ENCODE results near the gene TMEM89. TPM values are rescaled to one million over a fixed set of nuclear protein-coding genes. Genes with fewer than 3 reads are reported as not detected.

Gene TMEM89
- total RNA-seq, 6 experiments from 2014 or later = 0.25 TPM; not detected in 5

DNA sequence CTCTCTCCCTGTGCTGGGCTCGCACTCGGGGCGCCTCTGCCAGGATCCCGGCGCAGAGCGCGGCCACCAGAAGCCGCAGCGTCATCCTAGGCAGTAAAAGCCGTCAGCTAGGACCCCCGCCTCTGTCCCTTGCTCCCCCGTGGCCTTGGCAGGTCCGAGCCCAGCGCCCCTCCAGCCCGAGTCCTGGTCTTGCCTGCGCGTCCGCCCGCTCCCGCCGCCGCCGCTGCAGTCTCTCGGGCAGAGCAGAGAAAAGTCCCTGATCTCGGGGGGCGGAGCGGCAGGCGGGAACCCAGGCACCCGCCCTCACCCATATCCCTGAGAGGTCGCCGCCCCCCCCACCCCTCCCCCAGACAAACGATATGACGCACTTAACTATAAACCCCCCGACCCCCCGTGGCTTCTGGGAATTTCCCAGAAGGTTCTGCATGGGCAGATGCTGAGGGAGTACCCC lies 26.5 kb downstream of the TMEM89 start, which contains the start of gene COL7A1:
COL7A1 (minus strand) TSS at position 255 of the 451 bp plus-strand sequence; CDS start at position 85, 170 bp downstream.
- H3K27ac Mint-ChIP-seq = peak within 1 kb of the TSS; percentile 93
- peak within 1 kb of the TSS; percentile 90 for H3K4me3 Mint-ChIP-seq
- TF ChIP-seq, protein P1, sequence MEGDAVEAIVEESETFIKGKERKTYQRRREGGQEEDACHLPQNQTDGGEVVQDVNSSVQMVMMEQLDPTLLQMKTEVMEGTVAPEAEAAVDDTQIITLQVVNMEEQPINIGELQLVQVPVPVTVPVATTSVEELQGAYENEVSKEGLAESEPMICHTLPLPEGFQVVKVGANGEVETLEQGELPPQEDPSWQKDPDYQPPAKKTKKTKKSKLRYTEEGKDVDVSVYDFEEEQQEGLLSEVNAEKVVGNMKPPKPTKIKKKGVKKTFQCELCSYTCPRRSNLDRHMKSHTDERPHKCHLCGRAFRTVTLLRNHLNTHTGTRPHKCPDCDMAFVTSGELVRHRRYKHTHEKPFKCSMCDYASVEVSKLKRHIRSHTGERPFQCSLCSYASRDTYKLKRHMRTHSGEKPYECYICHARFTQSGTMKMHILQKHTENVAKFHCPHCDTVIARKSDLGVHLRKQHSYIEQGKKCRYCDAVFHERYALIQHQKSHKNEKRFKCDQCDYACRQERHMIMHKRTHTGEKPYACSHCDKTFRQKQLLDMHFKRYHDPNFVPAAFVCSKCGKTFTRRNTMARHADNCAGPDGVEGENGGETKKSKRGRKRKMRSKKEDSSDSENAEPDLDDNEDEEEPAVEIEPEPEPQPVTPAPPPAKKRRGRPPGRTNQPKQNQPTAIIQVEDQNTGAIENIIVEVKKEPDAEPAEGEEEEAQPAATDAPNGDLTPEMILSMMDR (IDR thresholded peaks at IDR 0.05) = no peak
- H3K9me3 Mint-ChIP-seq = no peaks in the 10 kb centered on the region
- peaks cover 2% of the 10 kb centered on the region for H3K27me3 Mint-ChIP-seq (ENCODE audit: insufficient read depth)
- DNase-seq = peak; percentile 17
- peaks cover 29% of the 10 kb centered on the region for H3K36me3 Mint-ChIP-seq (ENCODE audit: low read depth)
- peaks cover 77% of the 10 kb centered on the region for H3K4me1 Mint-ChIP-seq (ENCODE audit: low read depth)

DNA sequence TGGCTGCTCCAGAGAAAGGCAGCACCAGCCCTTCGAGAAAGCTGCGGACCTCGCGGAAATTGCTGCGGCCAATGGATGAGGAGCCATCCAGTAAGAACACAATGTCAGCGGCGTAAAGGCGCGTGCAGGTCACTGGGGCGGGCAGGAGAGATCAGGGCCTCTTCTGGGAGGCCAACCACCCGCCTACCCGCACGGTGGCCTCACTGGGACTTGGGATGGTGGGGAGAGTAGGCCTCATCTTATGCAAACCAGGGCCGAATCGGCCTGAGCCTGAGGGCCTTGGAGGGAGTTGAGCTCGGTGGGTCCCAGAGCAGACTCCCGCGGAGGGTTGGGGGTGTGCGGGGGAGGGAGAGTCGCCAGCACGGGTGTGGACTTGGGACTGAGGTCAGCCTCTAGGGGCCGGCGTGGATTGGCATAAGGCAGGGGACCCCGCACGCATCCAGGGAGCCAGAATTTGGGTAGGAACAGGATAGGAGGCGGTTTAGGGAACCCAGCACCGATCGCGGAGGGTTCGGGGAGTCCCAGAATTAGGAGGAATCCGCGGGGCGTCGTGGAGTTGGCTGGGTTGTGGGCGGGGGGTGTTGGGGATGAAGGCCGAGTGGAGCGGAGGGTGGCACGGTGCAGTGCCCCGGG lies 27.0 kb downstream of the TMEM89 start:
- peaks cover 76% of the 10 kb centered on the region for H3K4me1 Mint-ChIP-seq (ENCODE audit: low read depth)
- TF ChIP-seq, protein P1 (IDR thresholded peaks at IDR 0.05) = no peak
- H3K36me3 Mint-ChIP-seq (ENCODE audit: low read depth) = peaks cover 33% of the 10 kb centered on the region
- peaks cover 2% of the 10 kb centered on the region for H3K27me3 Mint-ChIP-seq (ENCODE audit: insufficient read depth)
- H3K9me3 Mint-ChIP-seq = no peaks in the 10 kb centered on the region
- peak; percentile 59 for DNase-seq
- peak overlapping the region; percentile 93 for H3K27ac Mint-ChIP-seq
- peak overlapping the region; percentile 90 for H3K4me3 Mint-ChIP-seq

DNA sequence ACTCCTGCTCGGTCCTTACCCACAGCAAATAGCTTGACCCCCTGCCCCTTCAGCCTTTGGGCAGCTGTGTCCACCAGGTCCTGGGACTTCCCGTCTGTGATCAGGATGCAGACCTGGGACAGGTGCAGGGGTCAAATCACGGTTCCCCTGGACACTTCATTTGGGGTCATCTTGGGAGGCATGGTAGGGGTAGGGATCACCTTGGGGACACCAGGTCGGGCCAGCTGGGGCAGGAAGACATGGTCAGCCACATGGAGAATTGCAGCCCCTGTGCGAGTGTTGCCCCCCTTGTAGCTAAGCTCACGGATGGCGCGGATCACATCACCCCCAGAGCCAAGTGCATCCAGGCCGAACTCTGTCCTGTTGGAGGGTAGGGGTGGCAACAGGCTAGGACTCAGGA lies 28.2 kb downstream of the TMEM89 start:
- no peak for DNase-seq
- Mint-ChIP-seq H3K36me3 (ENCODE audit: low read depth) (peaks cover 31% of the 10 kb centered on the region), H3K27me3 (ENCODE audit: insufficient read depth) (peaks cover 2% of the 10 kb centered on the region; the same call in 1 of the 2 replicates), H3K4me1 (ENCODE audit: low read depth) (peaks cover 65% of the 10 kb centered on the region), H3K9me3 (no peaks in the 10 kb centered on the region), H3K27ac (no peak overlapping the region), H3K4me3 (peak overlapping the region; percentile 90)
- TF ChIP-seq, protein P1 (IDR thresholded peaks at IDR 0.05) = no peak

DNA sequence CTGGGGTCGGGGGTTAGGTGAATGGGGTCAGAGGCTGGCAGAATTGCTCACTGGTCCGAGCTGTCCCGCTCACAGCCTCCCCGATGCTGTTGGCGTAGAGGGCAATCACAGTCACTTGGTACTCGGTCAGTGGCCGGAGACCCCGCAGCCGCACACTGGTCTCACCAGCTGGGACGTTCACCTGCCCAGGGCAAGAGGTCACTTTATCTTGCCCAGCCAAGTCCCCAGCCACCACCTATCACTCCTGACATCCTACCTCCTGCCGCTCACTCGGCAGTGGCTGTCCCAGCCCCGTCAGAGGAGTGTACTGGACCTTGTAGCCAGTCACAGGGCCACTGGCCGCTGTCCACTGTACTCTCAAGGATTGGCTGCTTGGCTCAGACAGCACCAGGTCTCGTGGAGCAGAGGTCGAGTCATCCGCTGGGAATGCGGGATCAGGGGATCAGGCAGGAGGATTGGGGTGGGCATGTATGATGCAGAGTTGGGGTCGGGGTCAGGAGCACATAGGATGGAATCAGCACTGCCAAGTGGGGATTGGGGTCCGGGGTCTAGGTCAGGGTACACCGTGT lies 29.0 kb downstream of the TMEM89 start:
- Mint-ChIP-seq H3K4me1 (ENCODE audit: low read depth) (peaks cover 58% of the 10 kb centered on the region), H3K36me3 (ENCODE audit: low read depth) (peaks cover 30% of the 10 kb centered on the region), H3K27ac (peak overlapping the region; percentile 71), H3K27me3 (ENCODE audit: insufficient read depth) (peaks cover 2% of the 10 kb centered on the region; the same call in 1 of the 2 replicates), H3K9me3 (no peaks in the 10 kb centered on the region), H3K4me3 (peak overlapping the region; percentile 90)
- DNase-seq = peak; percentile 17
- TF ChIP-seq, protein P1 (IDR thresholded peaks at IDR 0.05) = no peak

DNA sequence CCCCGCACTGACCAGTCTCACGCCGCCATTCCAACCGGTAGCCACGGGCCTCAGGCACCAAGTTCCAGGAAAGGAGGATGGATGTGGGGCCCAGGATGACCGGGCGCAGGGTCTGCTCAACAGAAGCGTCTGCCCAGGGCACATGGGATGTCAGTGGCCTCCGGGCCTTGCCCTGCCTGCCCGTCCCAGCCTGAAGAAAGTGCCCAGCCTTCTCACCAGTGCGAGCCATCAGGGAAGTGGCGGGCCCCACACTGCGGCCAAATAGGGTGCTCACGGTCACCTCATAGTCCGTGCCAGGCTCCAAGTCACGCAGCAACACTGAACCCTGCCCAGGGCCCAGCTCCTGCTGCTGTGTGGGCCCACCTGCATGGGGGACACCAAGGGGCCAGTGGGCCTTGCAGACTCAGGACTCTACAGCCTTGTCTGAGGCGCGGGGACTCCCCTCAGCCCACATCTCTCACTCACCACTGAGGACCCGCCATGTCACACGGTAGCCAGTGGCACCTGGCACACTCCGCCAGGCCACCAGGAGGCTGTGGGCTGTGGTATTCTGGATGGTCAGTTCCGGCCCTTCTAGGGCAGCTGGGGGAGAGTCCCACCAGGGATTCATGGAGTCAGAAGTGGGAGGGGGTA lies 29.6 kb downstream of the TMEM89 start:
- H3K9me3 Mint-ChIP-seq = no peaks in the 10 kb centered on the region
- H3K27ac Mint-ChIP-seq = no peak overlapping the region
- no peaks in the 10 kb centered on the region; the same call in 1 of the 2 replicates for H3K27me3 Mint-ChIP-seq (ENCODE audit: insufficient read depth)
- DNase-seq = no peak
- H3K36me3 Mint-ChIP-seq (ENCODE audit: low read depth) = peaks cover 25% of the 10 kb centered on the region
- TF ChIP-seq, protein P1 (IDR thresholded peaks at IDR 0.05) = no peak
- peaks cover 52% of the 10 kb centered on the region for H3K4me1 Mint-ChIP-seq (ENCODE audit: low read depth)
- H3K4me3 Mint-ChIP-seq = no peak overlapping the region

All from HFFc6 (cell line).